Trophoblast cell (in vitro differentiated cells and primary cell): Measurements from ENCODE around the gene RSAD2.

Experiments used
- DNase-seq, 2 donors: peaks; one replicate each; pipeline ENCODE4 v3.0.0-alpha.2; 2016
- H2AFZ ChIP-seq: 2 replicates; pipeline ENCODE4 v1.6.1; 2013; ENCODE audit warnings: low read length, moderate library complexity, mild to moderate bottlenecking; ENCODE audit not compliant: insufficient read depth, poor library complexity
- H2AK5ac ChIP-seq: 2 replicates; pipeline ENCODE4 v1.6.1; 2013; ENCODE audit warnings: mild to moderate bottlenecking, low read length
- H2BK120ac ChIP-seq: 2 replicates; pipeline ENCODE4 v1.6.1; 2013; ENCODE audit warnings: low read length, mild to moderate bottlenecking, moderate library complexity; ENCODE audit not compliant: insufficient read depth, poor library complexity
- H2BK12ac ChIP-seq: 2 replicates; pipeline ENCODE4 v1.6.1; 2013; ENCODE audit warnings: mild to moderate bottlenecking, low read length, moderate library complexity
- H2BK5ac ChIP-seq: 2 replicates; pipeline ENCODE4 v1.6.1; 2013; ENCODE audit warnings: low read length, low read depth, moderate library complexity, mild to moderate bottlenecking; ENCODE audit not compliant: poor library complexity
- H3K14ac ChIP-seq: 2 replicates; pipeline ENCODE4 v1.6.1; 2013; ENCODE audit warnings: mild to moderate bottlenecking, low read length
- H3K18ac ChIP-seq: 2 replicates; pipeline ENCODE4 v1.6.1; 2013; ENCODE audit warnings: mild to moderate bottlenecking, low read length
- H3K23ac ChIP-seq: 2 replicates; pipeline ENCODE4 v1.6.1; 2013; ENCODE audit warnings: low read length
- H3K27ac ChIP-seq: 2 replicates; pipeline ENCODE4 v1.5.1; 2013; ENCODE audit warnings: low read depth, mild to moderate bottlenecking, inconsistent platforms, low read length, moderate library complexity
- H3K27me3 ChIP-seq: 2 replicates; pipeline ENCODE4 v1.6.1; 2013; ENCODE audit warnings: inconsistent platforms, mild to moderate bottlenecking, low read length, moderate library complexity; ENCODE audit not compliant: insufficient read depth
- H3K36me3 ChIP-seq, 2 experiments: 1 replicate in 1 of 2; 2 replicates in 1 of 2; pipeline ENCODE4 v1.6.1; 2013; ENCODE audit warnings: low read length in 2 of 2, mild to moderate bottlenecking in 2 of 2, moderate library complexity in 1 of 2; ENCODE audit not compliant: insufficient read depth in 2 of 2, control insufficient read depth in 1 of 2
- H3K4ac ChIP-seq: 2 replicates; pipeline ENCODE4 v1.6.1; 2013; ENCODE audit warnings: low read depth, mild to moderate bottlenecking, low read length, moderate library complexity
- H3K4me1 ChIP-seq, 2 experiments: 1 replicate in 1 of 2; 2 replicates in 1 of 2; pipeline ENCODE4 v1.6.1; 2013; ENCODE audit warnings: low read length in 2 of 2, mild to moderate bottlenecking in 2 of 2, moderate library complexity in 1 of 2; ENCODE audit not compliant: insufficient read depth in 2 of 2, control insufficient read depth in 1 of 2
- H3K4me2 ChIP-seq: 2 replicates; pipeline ENCODE4 v1.6.1; 2013; ENCODE audit warnings: inconsistent platforms, mild to moderate bottlenecking, low read length, moderate library complexity
- H3K4me3 ChIP-seq: 2 replicates; pipeline ENCODE4 v1.5.1; 2013; ENCODE audit warnings: mild to moderate bottlenecking, low read depth, low read length, inconsistent platforms
- H3K79me1 ChIP-seq: one replicate; pipeline ENCODE4 v1.6.1; 2013; ENCODE audit warnings: low read length
- H3K79me2 ChIP-seq: 2 replicates; pipeline ENCODE4 v1.6.1; 2013; ENCODE audit warnings: low read length, mild to moderate bottlenecking; ENCODE audit not compliant: control insufficient read depth, insufficient read depth, poor library complexity
- H3K9ac ChIP-seq: 2 replicates; pipeline ENCODE4 v1.6.1; 2013; ENCODE audit warnings: mild to moderate bottlenecking, low read length
- H3K9me3 ChIP-seq: 2 replicates; pipeline ENCODE4 v1.6.1; 2013; ENCODE audit warnings: low read depth, mild to moderate bottlenecking, control low read depth, inconsistent platforms, low read length; ENCODE audit not compliant: insufficient read depth
- H4K12ac ChIP-seq: 2 replicates; pipeline ENCODE4 v1.6.1; 2013; ENCODE audit warnings: low read depth, mild to moderate bottlenecking, low read length, moderate library complexity
- H4K8ac ChIP-seq: 2 replicates; pipeline ENCODE4 v1.6.1; 2013; ENCODE audit warnings: low read depth, mild to moderate bottlenecking, low read length, moderate library complexity
- H4K91ac ChIP-seq: one replicate; pipeline ENCODE4 v1.6.1; 2013; ENCODE audit warnings: low read depth, mild to moderate bottlenecking, low read length, moderate library complexity
- WGBS: extraction: QIAGEN DNeasy Blood & Tissue Kit; methylation state at CpG from one replicate; pipeline ENCODE4 v1.1.7; 2013; ENCODE audit warnings: missing lambda C conversion rate; ENCODE audit not compliant: insufficient read length, insufficient coverage; ENCODE audit errors: extremely low coverage; 5-methylcytosine and 5-hydroxymethylcytosine counted together

Gene RSAD2

GRCh38 chr2:6866982-6867381 lies 10.6 kb upstream of the RSAD2 start:
- Histone ChIP-seq H3K23ac (no peak overlapping the region), H4K8ac (no peak overlapping the region), H3K9ac (no peak overlapping the region), H2BK5ac (no peak overlapping the region), H2AFZ (no peak overlapping the region), H3K4ac (no peak overlapping the region), H2BK120ac (no peak overlapping the region), H3K4me1 (peaks cover 0 to 4% of the 10 kb centered on the region in 2 experiments), H2AK5ac (no peak overlapping the region), H3K9me3 (peaks cover 4% of the 10 kb centered on the region), H3K79me2 (no peaks in the 10 kb centered on the region), H2BK12ac (no peak overlapping the region), H3K27ac (no peak overlapping the region), H3K14ac (no peak overlapping the region), H4K12ac (no peak overlapping the region), H3K36me3 (no peaks in the 10 kb centered on the region), H4K91ac (no peak overlapping the region), H3K18ac (no peak overlapping the region), H3K4me2 (no peak overlapping the region), H3K79me1 (peaks cover 2% of the 10 kb centered on the region), H3K27me3 (peaks cover 10% of the 10 kb centered on the region), H3K4me3 (no peak overlapping the region)
- WGBS: no CpG with 5 or more reads among the region's 7 CpGs
- DNase-seq: no peak

GRCh38 chr2:6872394-6872793 lies 5.2 kb upstream of the RSAD2 start:
- Histone ChIP-seq H2BK12ac (no peak overlapping the region), H3K27ac (no peak overlapping the region), H3K18ac (no peak overlapping the region), H3K4ac (no peak overlapping the region), H2AK5ac (no peak overlapping the region), H3K9ac (no peak overlapping the region), H3K79me2 (no peaks in the 10 kb centered on the region), H3K27me3 (no peaks in the 10 kb centered on the region), H4K91ac (no peak overlapping the region), H4K8ac (no peak overlapping the region), H2BK120ac (no peak overlapping the region), H3K4me1 (no peaks in the 10 kb centered on the region), H3K79me1 (no peaks in the 10 kb centered on the region), H2BK5ac (no peak overlapping the region), H3K9me3 (peaks cover 2% of the 10 kb centered on the region), H3K14ac (no peak overlapping the region), H2AFZ (no peak overlapping the region), H3K4me3 (no peak overlapping the region), H3K23ac (no peak overlapping the region), H3K36me3 (no peaks in the 10 kb centered on the region), H3K4me2 (no peak overlapping the region), H4K12ac (no peak overlapping the region)
- no CpG with 5 or more reads among the region's 2 CpGs for WGBS
- DNase-seq: no peak

- Histone ChIP-seq H3K79me1 (no peaks in the 10 kb centered on the region), H3K36me3 (no peaks in the 10 kb centered on the region), H4K12ac (no peak overlapping the region), H2AFZ (no peak overlapping the region), H3K18ac (no peak overlapping the region), H3K79me2 (no peaks in the 10 kb centered on the region), H2BK120ac (no peak overlapping the region), H2BK5ac (no peak overlapping the region), H2AK5ac (no peak overlapping the region), H2BK12ac (no peak overlapping the region), H3K9ac (no peak overlapping the region), H3K4ac (no peak overlapping the region), H3K9me3 (peaks cover 7% of the 10 kb centered on the region), H3K14ac (no peak overlapping the region), H3K4me3 (no peak overlapping the region), H3K27me3 (no peaks in the 10 kb centered on the region), H4K91ac (no peak overlapping the region), H4K8ac (no peak overlapping the region), H3K23ac (no peak overlapping the region), H3K4me1 (no peaks in the 10 kb centered on the region), H3K4me2 (no peak overlapping the region), H3K27ac (no peak overlapping the region)
- WGBS: no CpG with 5 or more reads among the region's 3 CpGs
- no peak for DNase-seq
Observed at GRCh38 chr2:6874032-6874431, 3.5 kb upstream of the RSAD2 start.

GRCh38 chr2:6876309-6876708 lies 1.3 kb upstream of the RSAD2 start:
- H2BK120ac ChIP-seq: no peak overlapping the region
- no peak overlapping the region for H3K4me3 ChIP-seq
- H2AFZ ChIP-seq: no peak overlapping the region
- DNase-seq: no peak
- H3K14ac ChIP-seq: no peak overlapping the region
- H3K4me1 ChIP-seq: no peaks in the 10 kb centered on the region
- peaks cover 7% of the 10 kb centered on the region for H3K9me3 ChIP-seq
- no peaks in the 10 kb centered on the region for H3K27me3 ChIP-seq
- no CpG with 5 or more reads among the region's 1 CpG for WGBS
- no peak overlapping the region for H4K8ac ChIP-seq
- no peak overlapping the region for H3K4me2 ChIP-seq
- H2BK5ac ChIP-seq: no peak overlapping the region
- no peak overlapping the region for H2AK5ac ChIP-seq
- no peaks in the 10 kb centered on the region for H3K36me3 ChIP-seq
- H3K79me1 ChIP-seq: no peaks in the 10 kb centered on the region
- no peak overlapping the region for H3K4ac ChIP-seq
- no peaks in the 10 kb centered on the region for H3K79me2 ChIP-seq
- H4K12ac ChIP-seq: no peak overlapping the region
- no peak overlapping the region for H3K23ac ChIP-seq
- no peak overlapping the region for H3K27ac ChIP-seq
- H2BK12ac ChIP-seq: no peak overlapping the region
- no peak overlapping the region for H3K9ac ChIP-seq
- H4K91ac ChIP-seq: no peak overlapping the region
- H3K18ac ChIP-seq: no peak overlapping the region
